Measurements from ENCODE around the gene AKAP12. TPM values are rescaled to one million over a fixed set of nuclear protein-coding genes. Genes with fewer than 3 reads are reported as not detected.
A peak's percentile ranks its signal among the peaks of the same experiment; 100 is the strongest.

AKAP12 gene
- total RNA-seq, 1 donor from 2014 or later, result 40.8 TPM

- peaks cover 23% of the 10 kb centered on the region for H3K4me1 ChIP-seq
- DNase-seq, result no peak
- H3K9me3 ChIP-seq, result no peaks in the 10 kb centered on the region
- TF ChIP-seq CTCF (IDR thresholded peaks at IDR 0.05), result no peak
- H3K27ac ChIP-seq, result no peak overlapping the region
- no peaks in the 10 kb centered on the region for H3K36me3 ChIP-seq
- H3K4me3 ChIP-seq, result no peak overlapping the region
- ATAC-seq, result no peak
- no peaks in the 10 kb centered on the region for H3K27me3 ChIP-seq
- intact Hi-C loops (cut with DNase I), result no loop called here
Measured at GRCh38 chr6:151321438-151321837, 81.7 kb downstream of the AKAP12 start.

- Histone ChIP-seq H3K4me3 (no peak overlapping the region), H3K27ac (no peak overlapping the region), H3K36me3 (no peaks in the 10 kb centered on the region), H3K4me1 (peaks cover 23% of the 10 kb centered on the region), H3K9me3 (no peaks in the 10 kb centered on the region), H3K27me3 (no peaks in the 10 kb centered on the region)
- intact Hi-C loops (cut with DNase I), result no loop called here
- DNase-seq (no peak), ATAC-seq (no peak)
- no peak for TF ChIP-seq CTCF (IDR thresholded peaks at IDR 0.05)
Measured at GRCh38 chr6:151322570-151322969, 82.8 kb downstream of the AKAP12 start.

GRCh38 chr6:151323791-151324487 lies 84.2 kb downstream of the AKAP12 start:
- ATAC-seq (peak; percentile 94), DNase-seq (peak; percentile 89)
- Histone ChIP-seq H3K4me3 (no peak overlapping the region), H3K9me3 (no peaks in the 10 kb centered on the region), H3K36me3 (no peaks in the 10 kb centered on the region), H3K27me3 (no peaks in the 10 kb centered on the region), H3K27ac (no peak overlapping the region), H3K4me1 (peaks cover 23% of the 10 kb centered on the region)
- intact Hi-C loops (cut with DNase I), result no loop called here
- TF ChIP-seq CTCF (IDR thresholded peaks at IDR 0.05), result peak; percentile 99

GRCh38 chr6:151324488-151324825 lies 84.7 kb downstream of the AKAP12 start:
- no peaks in the 10 kb centered on the region for H3K27me3 ChIP-seq
- no peak for DNase-seq
- peaks cover 23% of the 10 kb centered on the region for H3K4me1 ChIP-seq
- H3K4me3 ChIP-seq, result no peak overlapping the region
- peak; percentile 10 for TF ChIP-seq CTCF (IDR thresholded peaks at IDR 0.05)
- ATAC-seq, result no peak
- H3K9me3 ChIP-seq, result no peaks in the 10 kb centered on the region
- no peaks in the 10 kb centered on the region for H3K36me3 ChIP-seq
- H3K27ac ChIP-seq, result no peak overlapping the region
- intact Hi-C loops (cut with DNase I), result no loop called here

GRCh38 chr6:151325075-151326050 lies 85.6 kb downstream of the AKAP12 start:
- peak; percentile 77 for DNase-seq
- intact Hi-C loops (cut with DNase I), result no loop called here
- Histone ChIP-seq H3K4me3 (peak overlapping the region; percentile 50), H3K4me1 (peaks cover 23% of the 10 kb centered on the region), H3K36me3 (no peaks in the 10 kb centered on the region), H3K9me3 (no peaks in the 10 kb centered on the region), H3K27me3 (no peaks in the 10 kb centered on the region), H3K27ac (peak overlapping the region; percentile 58)
- TF ChIP-seq CTCF (IDR thresholded peaks at IDR 0.05), result no peak
- ATAC-seq, result peak; percentile 79
